ENCODE measurements around the gene FIBP. TPM values are rescaled to one million over a fixed set of nuclear protein-coding genes. Genes with fewer than 3 reads are reported as not detected.

FIBP gene
- total RNA-seq, 2 donors from 2014 or later = 75.8 to 102 TPM

DNA sequence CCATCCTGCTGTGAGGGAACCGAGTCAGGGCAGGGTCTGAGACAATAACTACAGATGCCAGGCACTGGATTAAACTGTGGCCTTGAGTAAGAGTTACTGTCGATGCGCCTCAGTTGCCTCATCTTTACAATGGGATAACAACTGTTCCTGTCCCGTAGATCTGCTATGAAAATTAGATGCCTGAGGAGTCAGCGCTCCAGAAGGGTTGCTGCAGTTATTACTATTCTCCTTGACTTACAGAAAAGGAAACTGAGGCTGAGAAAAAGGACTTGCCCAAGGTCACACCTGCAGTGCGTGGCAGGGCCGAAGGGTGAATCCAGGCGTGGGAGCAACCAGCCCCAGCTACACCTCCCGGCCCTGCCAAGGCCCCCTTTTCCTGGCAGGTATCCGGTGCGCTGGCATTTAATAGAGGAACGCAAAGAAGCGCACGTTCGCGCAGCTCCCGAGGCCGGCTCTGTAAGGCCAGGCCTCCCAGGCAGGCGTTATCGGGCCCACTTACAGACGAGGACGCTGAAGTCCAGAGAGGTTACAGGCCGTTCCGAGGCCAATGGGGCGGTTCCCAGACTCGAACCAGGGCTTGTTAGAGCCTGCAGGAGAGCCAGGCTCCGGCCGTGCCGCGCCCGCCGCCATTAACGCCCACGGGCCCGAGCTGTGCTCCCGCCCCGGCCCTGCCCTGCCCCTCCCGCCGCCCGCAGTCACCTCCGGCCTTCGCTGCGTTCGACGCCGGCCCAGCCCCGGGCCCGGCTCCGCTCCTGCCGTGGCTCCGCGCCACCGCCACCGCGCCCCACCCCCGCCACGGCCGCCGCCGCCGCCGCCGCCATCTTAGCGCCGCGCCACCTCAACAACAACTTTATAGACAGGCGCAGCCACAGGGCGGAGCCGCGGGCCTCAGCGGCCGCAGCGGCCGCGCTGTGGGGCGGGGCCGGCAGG, 30.2 kb upstream of the FIBP start, which contains the start of gene C11orf68:
Gene C11orf68, minus strand, starts transcription at position 852 of the 930 bp plus-strand sequence. Its CDS starts 31 bp downstream, at position 821.
- Mint-ChIP-seq H3K4me3 (peak within 1 kb of the TSS; percentile 86), H3K9me3 (no peaks in the 10 kb centered on the region), H3K36me3 (ENCODE audit: low read depth) (peaks cover 39% of the 10 kb centered on the region), H3K27ac (peak within 1 kb of the TSS; percentile 89), H3K4me1 (peaks cover 14% of the 10 kb centered on the region), H3K27me3 (no peaks in the 10 kb centered on the region)
- ATAC-seq (replicated peaks) = peak; percentile 81

- peak overlapping the region; percentile 86 for H3K4me3 Mint-ChIP-seq
- no peaks in the 10 kb centered on the region for H3K27me3 Mint-ChIP-seq
- no peaks in the 10 kb centered on the region for H3K9me3 Mint-ChIP-seq
- peaks cover 30% of the 10 kb centered on the region for H3K36me3 Mint-ChIP-seq (ENCODE audit: low read depth)
- peaks cover 14% of the 10 kb centered on the region for H3K4me1 Mint-ChIP-seq
- no peak for ATAC-seq (replicated peaks)
- H3K27ac Mint-ChIP-seq = peak overlapping the region; percentile 89
Observed at GRCh38 chr11:65917434-65918210, 29.4 kb upstream of the FIBP start.

DNA sequence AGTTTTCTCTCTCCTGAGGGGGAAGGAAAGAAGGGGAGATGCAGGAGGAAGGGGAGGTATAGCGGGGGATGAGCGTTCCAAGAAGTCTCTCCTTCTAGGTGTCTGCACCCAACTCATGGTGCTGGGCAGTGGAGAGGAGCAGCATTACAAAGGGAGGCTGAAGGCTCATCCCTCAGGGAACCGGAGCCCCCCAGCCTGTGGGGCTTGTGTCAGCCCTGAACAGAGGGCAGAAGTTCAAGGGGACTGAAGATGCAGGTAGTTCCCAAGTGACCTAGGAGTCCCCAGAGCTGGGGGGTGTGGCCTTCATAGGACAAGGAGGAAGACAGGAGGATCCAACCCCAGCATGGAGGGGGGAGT, 28.8 kb upstream of the FIBP start:
- H3K27ac Mint-ChIP-seq = peak overlapping the region; percentile 79
- peaks cover 14% of the 10 kb centered on the region for H3K4me1 Mint-ChIP-seq
- H3K36me3 Mint-ChIP-seq (ENCODE audit: low read depth) = peaks cover 24% of the 10 kb centered on the region
- no peaks in the 10 kb centered on the region for H3K9me3 Mint-ChIP-seq
- peak overlapping the region; percentile 86 for H3K4me3 Mint-ChIP-seq
- H3K27me3 Mint-ChIP-seq = no peaks in the 10 kb centered on the region
- ATAC-seq (replicated peaks) = no peak

DNA sequence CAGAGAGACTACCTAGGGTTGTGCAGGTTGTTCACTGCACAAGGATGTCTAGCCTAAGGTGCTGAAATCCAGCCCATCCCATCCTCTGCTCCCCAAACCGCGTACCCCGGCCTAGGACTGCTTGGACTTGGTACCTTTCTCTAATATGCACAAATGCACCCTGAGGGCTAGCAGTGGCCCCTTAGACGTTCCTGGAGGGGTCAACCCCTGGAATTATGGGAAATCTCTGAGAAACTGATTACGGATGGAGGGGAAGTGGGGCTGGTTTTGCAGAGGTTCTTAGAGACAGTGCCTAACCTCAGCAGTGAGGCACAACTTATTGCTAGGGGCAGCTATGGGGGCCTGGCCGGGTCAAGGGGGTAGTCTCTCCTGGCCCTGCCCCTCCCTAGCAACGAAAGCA, 28.1 kb upstream of the FIBP start:
- Mint-ChIP-seq H3K36me3 (ENCODE audit: low read depth) (peaks cover 18% of the 10 kb centered on the region), H3K9me3 (no peaks in the 10 kb centered on the region), H3K4me3 (peak overlapping the region; percentile 86), H3K4me1 (peaks cover 14% of the 10 kb centered on the region), H3K27ac (peak overlapping the region; percentile 79), H3K27me3 (no peaks in the 10 kb centered on the region)
- no peak for ATAC-seq (replicated peaks)

DNA sequence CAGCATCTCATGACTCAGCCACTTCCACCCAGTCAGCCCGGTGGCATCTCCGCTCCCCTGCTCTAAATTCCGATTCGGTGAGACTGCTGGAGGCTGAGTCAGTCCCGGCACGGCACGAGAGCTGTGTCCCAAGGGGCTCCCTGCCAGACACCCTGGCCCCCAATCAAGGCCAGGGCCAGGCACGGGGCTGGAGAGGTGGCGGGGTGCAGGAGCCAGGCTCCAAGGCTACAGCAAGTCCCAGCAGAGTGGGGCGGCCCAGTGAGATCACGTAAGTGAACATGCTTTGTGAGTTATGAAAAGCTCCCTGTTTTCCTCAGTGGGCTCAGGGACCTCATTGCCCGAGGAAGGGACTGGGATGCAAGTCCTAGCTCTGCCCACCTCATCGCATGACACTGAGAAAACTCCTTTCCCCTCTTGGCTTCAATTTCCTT, 27.6 kb upstream of the FIBP start:
- H3K4me1 Mint-ChIP-seq = peaks cover 14% of the 10 kb centered on the region
- H3K27me3 Mint-ChIP-seq = no peaks in the 10 kb centered on the region
- H3K4me3 Mint-ChIP-seq = no peak overlapping the region
- H3K9me3 Mint-ChIP-seq = no peaks in the 10 kb centered on the region
- no peak overlapping the region for H3K27ac Mint-ChIP-seq
- no peak for ATAC-seq (replicated peaks)
- H3K36me3 Mint-ChIP-seq (ENCODE audit: low read depth) = peaks cover 18% of the 10 kb centered on the region

DNA sequence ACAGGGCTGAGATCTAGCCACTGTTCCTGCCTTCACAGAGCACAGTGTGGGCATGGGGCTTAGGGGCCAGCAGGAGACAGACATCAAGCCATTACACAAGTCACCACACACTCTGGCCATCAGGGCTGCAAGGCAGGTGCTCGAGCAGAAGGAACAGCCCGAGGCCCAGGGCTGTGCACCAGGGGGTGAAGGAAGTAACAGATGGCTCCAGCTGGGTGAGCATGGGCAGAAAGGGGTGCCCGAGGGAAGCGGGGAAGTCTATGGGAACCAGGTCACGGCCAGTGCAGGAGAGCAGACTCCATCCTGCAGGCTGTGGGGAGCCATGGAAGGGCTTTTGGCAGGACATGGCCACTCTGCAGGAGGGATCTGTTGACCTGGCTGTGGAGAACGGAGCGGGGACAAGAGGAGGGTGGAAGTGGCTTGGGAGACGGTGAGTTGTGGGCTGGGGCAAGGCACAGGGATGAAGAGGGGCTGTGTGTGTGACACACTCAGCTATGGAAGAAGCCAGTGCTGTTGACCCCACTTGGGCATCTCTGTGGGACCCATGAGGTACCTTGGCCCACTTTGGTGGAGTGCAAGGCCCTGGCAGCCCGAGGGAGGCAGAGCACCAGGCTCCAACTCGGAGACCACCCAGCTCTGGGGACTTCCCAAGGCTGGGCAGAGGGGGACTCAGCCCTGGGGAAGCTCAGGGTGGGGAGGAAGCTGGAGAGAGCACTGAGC, 27.0 kb upstream of the FIBP start:
- H3K9me3 Mint-ChIP-seq = no peaks in the 10 kb centered on the region
- peak overlapping the region; percentile 48 for H3K27ac Mint-ChIP-seq
- peaks cover 16% of the 10 kb centered on the region for H3K36me3 Mint-ChIP-seq (ENCODE audit: low read depth)
- no peak for ATAC-seq (replicated peaks)
- peaks cover 14% of the 10 kb centered on the region for H3K4me1 Mint-ChIP-seq
- H3K4me3 Mint-ChIP-seq = no peak overlapping the region
- no peaks in the 10 kb centered on the region for H3K27me3 Mint-ChIP-seq

DNA sequence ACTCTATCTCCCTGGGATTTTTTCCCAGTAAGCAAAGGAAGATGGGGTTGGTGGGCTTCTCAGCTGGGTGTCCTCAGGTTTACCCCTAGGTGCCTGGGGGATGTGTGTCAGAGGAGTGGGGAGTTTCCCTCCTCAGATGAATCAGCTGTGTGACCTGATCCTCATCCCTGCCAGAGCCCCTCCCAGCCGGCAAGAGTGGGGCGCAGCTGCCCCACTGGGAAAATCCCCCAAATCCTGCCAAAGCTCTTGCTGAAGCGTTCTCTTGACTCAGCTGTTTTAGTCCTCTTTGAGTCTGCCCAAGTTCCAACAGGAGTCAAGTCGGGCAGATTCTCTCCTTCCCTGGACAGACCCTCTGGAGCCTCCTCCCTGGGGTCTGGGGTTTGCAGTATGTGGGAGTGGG, 24.6 kb upstream of the FIBP start:
- H3K27ac Mint-ChIP-seq = no peak overlapping the region
- H3K4me3 Mint-ChIP-seq = no peak overlapping the region
- H3K4me1 Mint-ChIP-seq = peaks cover 14% of the 10 kb centered on the region
- H3K27me3 Mint-ChIP-seq = no peaks in the 10 kb centered on the region
- no peaks in the 10 kb centered on the region for H3K9me3 Mint-ChIP-seq
- peak; percentile 82 for ATAC-seq (replicated peaks)
- H3K36me3 Mint-ChIP-seq (ENCODE audit: low read depth) = peaks cover 9% of the 10 kb centered on the region

GRCh38 chr11:65911682-65912568, 23.7 kb upstream of the FIBP start:
- no peaks in the 10 kb centered on the region for H3K9me3 Mint-ChIP-seq
- ATAC-seq (replicated peaks) = no peak
- H3K27me3 Mint-ChIP-seq = no peaks in the 10 kb centered on the region
- no peak overlapping the region for H3K4me3 Mint-ChIP-seq
- H3K36me3 Mint-ChIP-seq (ENCODE audit: low read depth) = peaks cover 4% of the 10 kb centered on the region
- H3K27ac Mint-ChIP-seq = no peak overlapping the region
- H3K4me1 Mint-ChIP-seq = peaks cover 11% of the 10 kb centered on the region

DNA sequence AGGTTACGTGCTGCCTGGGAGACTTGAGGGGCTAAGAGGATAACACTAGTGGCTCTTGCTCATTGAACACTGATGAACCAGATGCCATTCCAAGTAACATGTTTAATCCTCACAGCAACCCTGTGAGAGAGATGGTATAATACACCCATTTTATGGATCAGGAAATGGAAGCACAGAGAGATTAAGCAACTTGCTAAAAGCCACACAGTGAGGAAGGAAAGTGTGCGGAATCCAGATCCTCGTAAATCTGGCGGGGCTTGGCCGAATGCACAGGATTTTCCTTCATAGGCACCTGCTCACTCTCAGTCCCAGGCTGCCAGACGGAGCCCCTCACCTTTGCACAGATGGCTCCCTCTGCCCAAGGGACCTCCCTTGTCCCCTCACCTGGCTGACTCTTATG, 19.6 kb upstream of the FIBP start:
- ATAC-seq (replicated peaks) = no peak
- Mint-ChIP-seq H3K27ac (no peak overlapping the region), H3K36me3 (ENCODE audit: low read depth) (no peaks in the 10 kb centered on the region), H3K27me3 (no peaks in the 10 kb centered on the region), H3K4me3 (no peak overlapping the region), H3K4me1 (no peaks in the 10 kb centered on the region), H3K9me3 (no peaks in the 10 kb centered on the region)

DNA sequence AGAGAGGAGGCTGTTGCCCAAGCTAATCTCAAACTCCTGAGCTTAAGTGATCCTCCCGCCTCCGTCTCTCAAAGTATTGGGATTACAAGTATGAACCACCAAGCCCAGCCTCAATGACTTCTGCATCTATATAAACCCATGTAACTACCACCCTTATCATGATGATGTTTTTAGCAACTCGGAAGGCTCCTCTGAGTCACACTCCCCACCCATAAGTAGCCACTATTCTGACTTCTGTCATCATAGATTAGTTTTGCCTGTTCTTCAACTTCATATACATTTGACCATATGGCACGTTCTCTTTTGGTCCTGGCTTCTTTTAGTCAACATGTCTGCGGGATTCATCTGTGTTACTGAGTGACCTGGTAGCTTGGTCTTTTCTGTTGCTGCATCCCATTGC, 18.3 kb upstream of the FIBP start:
- H3K9me3 Mint-ChIP-seq = no peaks in the 10 kb centered on the region
- H3K27me3 Mint-ChIP-seq = no peaks in the 10 kb centered on the region
- no peak for ATAC-seq (replicated peaks)
- H3K4me1 Mint-ChIP-seq = no peaks in the 10 kb centered on the region
- H3K4me3 Mint-ChIP-seq = no peak overlapping the region
- no peak overlapping the region for H3K27ac Mint-ChIP-seq
- no peaks in the 10 kb centered on the region for H3K36me3 Mint-ChIP-seq (ENCODE audit: low read depth)

GRCh38 chr11:65903715-65904114, 15.4 kb upstream of the FIBP start:
- H3K4me3 Mint-ChIP-seq = no peak overlapping the region
- H3K36me3 Mint-ChIP-seq (ENCODE audit: low read depth) = peaks cover 5% of the 10 kb centered on the region
- ATAC-seq (replicated peaks) = no peak
- no peaks in the 10 kb centered on the region for H3K4me1 Mint-ChIP-seq
- no peaks in the 10 kb centered on the region for H3K9me3 Mint-ChIP-seq
- H3K27ac Mint-ChIP-seq = no peak overlapping the region
- no peaks in the 10 kb centered on the region for H3K27me3 Mint-ChIP-seq

DNA sequence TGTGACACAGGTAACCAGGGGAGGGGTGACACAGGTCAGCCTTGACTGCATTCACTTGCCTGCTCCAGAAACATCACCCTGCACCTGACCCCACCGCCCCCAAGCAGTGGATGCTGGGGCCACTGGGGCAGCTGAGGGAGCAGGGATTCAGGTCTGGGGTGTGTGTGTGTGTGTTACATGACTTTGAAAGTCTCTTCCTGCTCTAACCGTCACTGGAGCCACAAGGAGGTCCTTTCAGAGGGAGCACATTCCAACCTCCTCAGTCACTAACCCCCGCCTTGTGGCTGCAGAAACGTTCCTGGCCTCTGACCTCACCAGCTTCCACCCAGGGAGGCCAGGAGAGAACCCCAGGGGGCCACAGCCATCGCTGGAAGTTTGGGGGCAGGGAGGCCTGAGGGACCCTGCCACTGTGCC, 14.8 kb upstream of the FIBP start:
- Mint-ChIP-seq H3K36me3 (ENCODE audit: low read depth) (peaks cover 11% of the 10 kb centered on the region), H3K27ac (no peak overlapping the region), H3K4me3 (no peak overlapping the region), H3K4me1 (no peaks in the 10 kb centered on the region), H3K27me3 (no peaks in the 10 kb centered on the region), H3K9me3 (no peaks in the 10 kb centered on the region)
- no peak for ATAC-seq (replicated peaks)

DNA sequence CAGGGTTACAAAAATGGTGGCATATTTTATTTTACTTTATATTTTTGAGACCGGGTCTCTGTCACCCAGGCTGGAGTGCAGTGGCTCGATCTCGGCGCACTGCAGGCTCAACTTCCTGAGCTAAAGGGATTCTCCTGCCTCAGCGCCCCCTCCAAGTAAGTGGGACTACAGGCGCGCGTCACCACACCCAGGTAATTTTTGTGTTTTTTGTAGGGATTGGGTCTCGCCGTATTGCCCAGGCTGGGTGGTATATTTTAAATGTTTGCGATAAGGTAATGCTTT, 12.6 kb upstream of the FIBP start:
- ATAC-seq (replicated peaks) = no peak
- peak overlapping the region; percentile 88 for H3K4me3 Mint-ChIP-seq
- H3K27ac Mint-ChIP-seq = peak overlapping the region; percentile 30
- H3K4me1 Mint-ChIP-seq = peaks cover 6% of the 10 kb centered on the region
- no peaks in the 10 kb centered on the region for H3K9me3 Mint-ChIP-seq
- peaks cover 34% of the 10 kb centered on the region for H3K36me3 Mint-ChIP-seq (ENCODE audit: low read depth)
- no peaks in the 10 kb centered on the region for H3K27me3 Mint-ChIP-seq

Measured in activated T-helper 17 cell treated with anti-CD3 and anti-CD28 coated beads, Interleukin-2, amount 50 U/mL, for 72 hours (primary cell).